Transverse colon (tissue), 4 donors: ENCODE data around the gene PADI4. TPM values are rescaled to one million over a fixed set of nuclear protein-coding genes. Genes with fewer than 3 reads are reported as not detected.

Source experiments
- DNase-seq: peaks from one replicate; pipeline ENCODE4 v3.0.0-alpha.2; 2019
- H3K27ac ChIP-seq, 4 donors: fragments of 200-600 bp; sonication (generic); 2 replicates each; pipeline ENCODE4 v1.5.1; 2016 to 2018; ENCODE audit warnings: inconsistent platforms in 4 of 4
- H3K27me3 ChIP-seq: fragments of 200-600 bp; sonication (generic); 2 replicates; pipeline ENCODE4 v1.5.1; 2017; ENCODE audit warnings: inconsistent platforms
- H3K36me3 ChIP-seq, 4 donors: fragments of 200-600 bp; sonication (generic); 2 replicates each; pipeline ENCODE4 v1.5.1; 2017 to 2019; ENCODE audit warnings: inconsistent platforms in 4 of 4
- H3K4me1 ChIP-seq, 4 donors: fragments of 200-600 bp; sonication (generic); 2 replicates each; pipeline ENCODE4 v1.5.1; 2017 to 2020; ENCODE audit warnings: inconsistent platforms in 4 of 4
- H3K4me3 ChIP-seq, 4 donors: fragments of 200-600 bp; sonication (generic); 1 replicate in 1 of 4; 2 replicates in 3 of 4; pipeline versions ENCODE4 v1.5.1 to v1.6.1; 2017 to 2019; ENCODE audit warnings: inconsistent platforms in 4 of 4
- H3K9me3 ChIP-seq, 2 donors: fragments of 200-600 bp; sonication (generic); 2 replicates each; pipeline ENCODE4 v1.5.1; 2017 to 2019; ENCODE audit warnings: inconsistent platforms in 2 of 2
- CTCF ChIP-seq, 5 experiments: fragments of 200-600 bp in 3 of 5; fragments of 450-650 bp in 2 of 5; sonication (generic) in 3 of 5; IDR thresholded peaks; 1 replicate in 2 of 5; 2 replicates in 3 of 5; pipeline ENCODE4 v1.5.1; 2016 to 2017; ENCODE audit warnings: antibody characterized with exemption in 5 of 5, inconsistent platforms in 3 of 5, mild to moderate bottlenecking in 2 of 5, moderate library complexity in 1 of 5
- EP300 ChIP-seq: sonication (generic); formaldehyde crosslinking; IDR thresholded peaks from one replicate; pipeline ENCODE4 v1.6.1; 2017; ENCODE audit warnings: antibody characterized with exemption, low read depth
- POLR2A ChIP-seq: fragments of 450-650 bp; IDR thresholded peaks from one replicate; pipeline ENCODE4 v1.6.1; 2016; ENCODE audit warnings: antibody characterized with exemption, mild to moderate bottlenecking, moderate library complexity
- POLR2AphosphoS5 ChIP-seq, 3 donors: sonication (generic); formaldehyde crosslinking; IDR thresholded peaks; one replicate each; pipeline ENCODE4 v1.6.1; 2016; ENCODE audit warnings: antibody characterized with exemption in 3 of 3
- WGBS, 2 donors: methylation state at CpG; one replicate each; pipeline ENCODE4 v1.1.5; 2018; ENCODE audit warnings: low coverage in 1 of 2; 5-methylcytosine and 5-hydroxymethylcytosine counted together
- in situ Hi-C, 4 donors: fragments of 200-750 bp; cut with MboI; loops; one replicate each; pipeline versions ENCODE4 v1.15.0 to v1.15.1; 2017; ENCODE audit warnings: low sequenced_read_pairs in 3 of 4, low pct_ligation_motif_present in 1 of 4, low pct_unique_long_range_greater_than_20kb in 1 of 4
- intact Hi-C: fragments of 100-400 bp; cut with DNase I; formaldehyde crosslinking; loops from one replicate; pipeline ENCODE4 v1.15.1; 2023; ENCODE audit warnings: low total_unique reads
- total RNA-seq, 4 donors: library from RNA; depleted of rRNA; stranded (reverse); fragments of >200 nt; gene quantifications; one replicate each; pipeline ENCODE4 v1.1.0, GENCODE V29; 2016

Gene PADI4
- total RNA-seq, 4 donors from 2014 or later = not detected

- in situ Hi-C loops = no loop called here
- intact Hi-C loops = no loop called here
- WGBS, 2 donors = 41 to 52% methylated on average over 3 to 7 of the region's 7 CpGs
- TF ChIP-seq POLR2AphosphoS5 (IDR thresholded peaks at IDR 0.05) (no peak), EP300 (no peak), CTCF (IDR thresholded peaks at IDR 0.05) (no peak), POLR2A (no peak)
- no peaks in the 10 kb centered on the region for H3K9me3 ChIP-seq
- DNase-seq = no peak
- H3K27ac ChIP-seq = no peak overlapping the region
- peaks cover 46% of the 10 kb centered on the region for H3K27me3 ChIP-seq
- no peak overlapping the region for H3K4me3 ChIP-seq
- H3K36me3 ChIP-seq = no peaks in the 10 kb centered on the region
- no peaks in the 10 kb centered on the region for H3K4me1 ChIP-seq
Measured at GRCh38 chr1:17292299-17293160, 15.5 kb upstream of the PADI4 start.

- DNase-seq = no peak
- no peak overlapping the region for H3K27ac ChIP-seq
- intact Hi-C loops = no loop called here
- WGBS, 2 donors = 50 to 54% methylated on average over 8 to 14 of the region's 14 CpGs
- TF ChIP-seq POLR2A = no peak
- no peak for TF ChIP-seq EP300
- TF ChIP-seq POLR2AphosphoS5 (IDR thresholded peaks at IDR 0.05) = no peak
- TF ChIP-seq CTCF (IDR thresholded peaks at IDR 0.05) = no peak
- in situ Hi-C loops = no loop called here
- no peaks in the 10 kb centered on the region for H3K9me3 ChIP-seq
- no peak overlapping the region for H3K4me3 ChIP-seq
- no peaks in the 10 kb centered on the region for H3K4me1 ChIP-seq
- H3K36me3 ChIP-seq = no peaks in the 10 kb centered on the region
- H3K27me3 ChIP-seq = peaks cover 46% of the 10 kb centered on the region
Measured at GRCh38 chr1:17293681-17294425, 14.1 kb upstream of the PADI4 start.

DNA sequence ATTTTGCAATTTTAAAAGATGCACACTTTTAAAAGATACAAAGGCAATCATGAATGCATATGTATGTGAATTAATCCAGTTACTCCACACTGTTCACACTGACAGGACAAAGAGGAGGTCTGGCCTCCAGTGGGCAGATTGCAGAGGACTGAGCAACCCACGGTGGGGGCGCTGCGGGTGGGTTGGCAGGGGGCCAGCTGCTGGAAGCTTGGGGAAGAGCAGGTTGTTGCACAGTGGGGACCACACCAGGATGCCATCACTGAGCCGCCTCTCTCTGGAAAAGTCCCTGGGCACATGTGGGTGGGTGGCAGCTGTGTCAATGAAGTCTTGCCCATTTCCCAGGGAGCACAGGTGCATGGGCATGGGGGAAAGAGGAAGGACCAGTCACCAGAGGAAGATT lies 12.7 kb upstream of the PADI4 start:
- DNase-seq = no peak
- Histone ChIP-seq H3K36me3 (no peaks in the 10 kb centered on the region), H3K9me3 (no peaks in the 10 kb centered on the region), H3K27me3 (peaks cover 37% of the 10 kb centered on the region), H3K4me3 (no peak overlapping the region), H3K27ac (no peak overlapping the region), H3K4me1 (no peaks in the 10 kb centered on the region)
- in situ Hi-C loops = no loop called here
- no peak for TF ChIP-seq POLR2A
- intact Hi-C loops = no loop called here
- 62% methylated on average over 4 of the region's 4 CpGs; no CpG with 5 or more reads in 1 of the 2 donors for WGBS, 2 donors

- H3K36me3 ChIP-seq = no peaks in the 10 kb centered on the region
Measured at GRCh38 chr1:17296086-17296485, 11.9 kb upstream of the PADI4 start.

More at GRCh38 chr1:17296086-17296485, 11.9 kb upstream of the PADI4 start:
- Histone ChIP-seq H3K9me3 (peaks cover 0 to 2% of the 10 kb centered on the region in 2 donors), H3K4me1 (no peaks in the 10 kb centered on the region), H3K27me3 (peaks cover 29% of the 10 kb centered on the region), H3K4me3 (no peak overlapping the region), H3K27ac (no peak overlapping the region)
- intact Hi-C loops = no loop called here
- 65 to 76% methylated on average over 5 of the region's 5 CpGs for WGBS, 2 donors
- no peak for TF ChIP-seq EP300
- no peak for TF ChIP-seq POLR2A
- TF ChIP-seq POLR2AphosphoS5 (IDR thresholded peaks at IDR 0.05) = no peak
- TF ChIP-seq CTCF (IDR thresholded peaks at IDR 0.05) = no peak
- in situ Hi-C loops = no loop called here
- DNase-seq = no peak
